ENCODE measurements around the gene SPN. TPM values are rescaled to one million over a fixed set of nuclear protein-coding genes. Genes with fewer than 3 reads are reported as not detected.
"Not testable (repeated sequence)": the region's sequence is repeated elsewhere in the genome, so short reads cannot be mapped to it uniquely, and the experiment has no call there.

The SPN gene
- total and polyA plus RNA-seq, 11 donors = 0.44 to 17.0 (median 1.3) TPM

DNA sequence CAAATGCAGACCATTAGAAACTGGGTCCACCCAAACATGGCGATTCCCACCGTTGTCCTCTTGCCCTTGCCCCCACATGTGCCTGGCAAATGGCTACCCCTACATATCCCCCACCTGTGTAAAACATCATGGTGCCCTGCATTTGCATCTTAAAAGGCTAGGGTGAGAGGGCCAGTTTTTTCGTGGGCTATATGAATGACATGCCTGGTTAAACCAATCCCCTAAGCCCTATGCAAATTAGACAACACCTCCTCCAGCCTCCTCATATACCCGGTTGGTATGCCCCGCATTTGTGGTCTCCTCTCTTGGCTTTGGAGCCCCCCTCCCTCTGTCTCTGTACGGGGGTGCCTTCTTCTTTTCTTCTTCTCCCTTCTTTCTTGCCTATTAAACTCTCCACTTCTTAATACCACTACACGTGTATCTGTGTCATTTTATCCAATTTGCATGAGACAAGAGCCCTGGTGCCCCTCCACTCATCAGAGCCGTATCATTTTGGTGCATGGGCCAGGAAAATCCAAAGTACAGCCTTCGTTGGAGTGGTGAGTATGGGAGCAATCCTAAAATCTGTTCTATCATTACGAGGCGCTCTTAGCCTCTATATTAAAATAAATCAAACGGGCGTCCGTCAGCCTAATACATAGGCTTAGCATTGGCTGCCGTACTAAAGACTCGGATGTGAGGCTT is 46.0 kb downstream of the SPN start:
- TF ChIP-seq POLR2A (IDR thresholded peaks at IDR 0.05) = no peak
- TF ChIP-seq, protein P1, sequence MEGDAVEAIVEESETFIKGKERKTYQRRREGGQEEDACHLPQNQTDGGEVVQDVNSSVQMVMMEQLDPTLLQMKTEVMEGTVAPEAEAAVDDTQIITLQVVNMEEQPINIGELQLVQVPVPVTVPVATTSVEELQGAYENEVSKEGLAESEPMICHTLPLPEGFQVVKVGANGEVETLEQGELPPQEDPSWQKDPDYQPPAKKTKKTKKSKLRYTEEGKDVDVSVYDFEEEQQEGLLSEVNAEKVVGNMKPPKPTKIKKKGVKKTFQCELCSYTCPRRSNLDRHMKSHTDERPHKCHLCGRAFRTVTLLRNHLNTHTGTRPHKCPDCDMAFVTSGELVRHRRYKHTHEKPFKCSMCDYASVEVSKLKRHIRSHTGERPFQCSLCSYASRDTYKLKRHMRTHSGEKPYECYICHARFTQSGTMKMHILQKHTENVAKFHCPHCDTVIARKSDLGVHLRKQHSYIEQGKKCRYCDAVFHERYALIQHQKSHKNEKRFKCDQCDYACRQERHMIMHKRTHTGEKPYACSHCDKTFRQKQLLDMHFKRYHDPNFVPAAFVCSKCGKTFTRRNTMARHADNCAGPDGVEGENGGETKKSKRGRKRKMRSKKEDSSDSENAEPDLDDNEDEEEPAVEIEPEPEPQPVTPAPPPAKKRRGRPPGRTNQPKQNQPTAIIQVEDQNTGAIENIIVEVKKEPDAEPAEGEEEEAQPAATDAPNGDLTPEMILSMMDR (IDR thresholded peaks at IDR 0.05) = no peak
- intact Hi-C loops (cut with DNase I) = loop anchor here in 2 of 10 donors (10.0 kb wide), 2 partner anchors 106 to 316 kb away; partner anchors contain the start of genes C16orf92 (in 1 of the 2), PAGR1 (in 1 of the 2) and PRRT2 (in 1 of the 2)
- Histone ChIP-seq H3K27ac (no peak overlapping the region), H3K4me1 (peaks cover 0 to 21% (median 0%) of the 10 kb centered on the region in 12 donors), H3K9me3 (no peaks in the 10 kb centered on the region), H3K4me3 (no peak overlapping the region), H3K27me3 (no peaks in the 10 kb centered on the region), H3K36me3 (no peaks in the 10 kb centered on the region)
- ATAC-seq = no peak
- WGBS, 4 donors = 51 to 75% (median 66%) methylated on average over 16 of the region's 16 CpGs
- DNase-seq = no peak

DNA sequence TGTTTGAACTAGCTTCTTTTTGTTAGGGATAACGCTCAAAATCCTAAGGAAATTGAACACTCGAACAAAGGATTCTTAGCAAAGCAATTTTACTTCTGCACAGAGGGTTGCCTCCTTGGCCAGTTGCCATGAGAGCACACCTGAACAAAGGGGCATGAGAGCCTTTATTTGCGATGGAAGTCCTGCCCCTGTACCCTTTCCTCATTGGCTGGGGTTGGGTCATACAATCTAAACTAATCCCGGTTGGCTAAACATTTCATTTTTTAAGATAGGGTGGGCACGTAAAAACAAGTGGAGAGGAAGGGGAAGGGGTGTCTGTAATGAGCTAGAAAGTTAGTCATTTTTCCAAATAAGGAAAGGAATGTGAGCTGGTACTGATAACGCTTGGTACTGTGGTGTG is 46.6 kb downstream of the SPN start:
- intact Hi-C loops (cut with DNase I) = loop anchor here in 2 of 10 donors (10.0 kb wide), 2 partner anchors 105 to 315 kb away; partner anchors contain the start of genes C16orf92 (in 1 of the 2), PAGR1 (in 1 of the 2) and PRRT2 (in 1 of the 2)
- WGBS, 4 donors = 48 to 79% (median 66%) methylated on average over 6 of the region's 6 CpGs

DNA sequence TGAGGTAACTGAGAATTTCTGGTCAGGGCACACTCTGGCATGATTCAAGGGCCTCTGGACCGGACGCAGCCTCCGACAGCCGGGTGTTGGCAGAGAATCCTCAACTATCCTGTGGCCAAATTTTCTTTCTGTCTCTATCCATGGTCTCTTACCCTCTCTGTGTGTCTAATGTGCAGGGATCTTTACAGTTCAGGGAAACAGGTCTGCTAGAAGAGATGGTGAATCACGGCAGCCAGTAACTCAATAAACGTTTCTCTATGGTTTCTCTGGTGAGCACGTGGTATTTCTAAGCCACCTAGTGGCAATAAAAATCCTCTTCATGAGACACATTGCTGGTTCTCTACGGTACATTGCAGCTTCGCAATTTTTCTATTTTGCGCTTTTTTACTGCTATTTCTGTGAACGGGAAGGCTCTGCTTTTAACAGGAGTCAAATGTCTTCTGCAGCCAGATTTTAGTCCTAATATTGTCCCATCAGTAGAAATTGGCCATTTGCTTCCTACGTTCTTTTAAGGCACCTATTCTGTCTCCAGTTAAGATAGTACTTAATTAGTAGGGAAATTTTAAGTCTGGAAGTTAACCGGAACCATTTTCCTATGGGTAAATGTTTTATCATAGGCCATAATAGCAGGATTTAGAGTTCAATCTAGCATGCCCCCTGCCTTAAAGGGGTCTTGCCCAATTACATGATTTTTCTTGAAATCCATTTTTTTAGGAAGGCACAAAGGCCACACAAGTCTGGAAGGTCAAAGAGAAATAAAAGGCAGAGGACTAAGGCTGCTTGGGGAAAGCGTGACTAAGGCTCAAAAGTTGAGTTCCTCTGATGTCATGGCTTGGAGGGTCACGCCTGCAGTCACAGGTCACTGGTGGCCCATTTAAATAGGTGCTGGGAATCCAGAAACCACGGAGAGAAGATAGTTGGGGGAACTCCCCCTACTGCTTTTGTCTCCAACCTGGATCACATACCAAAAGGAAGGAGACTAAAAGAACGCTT is 47.5 kb downstream of the SPN start:
- peak in 3 of 4 donors; percentile 73 to 87 (median 82) for ATAC-seq
- Histone ChIP-seq H3K4me3 (no peak overlapping the region), H3K4me1 (peaks cover 0 to 21% (median 0%) of the 10 kb centered on the region in 12 donors), H3K27me3 (no peaks in the 10 kb centered on the region), H3K36me3 (no peaks in the 10 kb centered on the region), H3K27ac (no peak overlapping the region), H3K9me3 (no peaks in the 10 kb centered on the region)
- intact Hi-C loops (cut with DNase I) = no loop called here
- DNase-seq = no peak
- WGBS, 4 donors = 43 to 48% (median 45%) methylated on average over 17 of the region's 17 CpGs
- no peak for TF ChIP-seq POLR2A (IDR thresholded peaks at IDR 0.05)
- TF ChIP-seq, protein P1 (IDR thresholded peaks at IDR 0.05) = peak; percentile 41 to 66 (median 54)

More for the DNA sequence above, 46.6 kb downstream of the SPN start:
- ATAC-seq, H3K4me3 ChIP-seq, H3K36me3 ChIP-seq, H3K9me3 ChIP-seq, DNase-seq, H3K27me3 ChIP-seq, H3K27ac ChIP-seq: not testable (repeated sequence)
- H3K4me1 ChIP-seq = peaks cover 0 to 21% (median 0%) of the 10 kb centered on the region in 12 donors

DNA sequence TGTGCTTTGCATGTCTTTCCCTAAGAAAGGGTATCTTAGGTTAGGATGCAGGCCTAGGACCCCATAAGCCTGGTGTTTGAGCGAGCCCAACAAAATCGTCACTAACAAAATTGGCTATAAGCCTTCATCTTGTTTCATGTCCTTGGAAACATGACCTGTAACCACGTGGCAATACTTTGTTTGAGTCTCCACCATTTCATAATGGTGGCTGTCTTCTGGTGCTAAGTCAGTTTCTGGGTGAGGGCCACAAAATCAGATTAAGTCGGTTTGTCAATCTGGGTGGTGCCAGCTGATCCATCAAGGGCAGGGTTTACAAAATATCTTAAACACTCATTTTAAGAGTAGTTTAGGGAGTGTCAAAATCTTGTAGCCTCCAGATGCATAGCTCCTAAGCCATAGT is 49.8 kb downstream of the SPN start:
- Histone ChIP-seq H3K27ac (no peak overlapping the region), H3K9me3 (no peaks in the 10 kb centered on the region), H3K27me3 (no peaks in the 10 kb centered on the region), H3K4me1 (peaks cover 0 to 21% (median 0%) of the 10 kb centered on the region in 12 donors), H3K36me3 (no peaks in the 10 kb centered on the region), H3K4me3 (no peak overlapping the region)
- TF ChIP-seq POLR2A (IDR thresholded peaks at IDR 0.05) = no peak
- TF ChIP-seq, protein P1 (IDR thresholded peaks at IDR 0.05) = no peak
- WGBS, 4 donors = 57 to 89% (median 70%) methylated on average over 4 of the region's 4 CpGs
- DNase-seq (no peak), ATAC-seq (no peak)
- intact Hi-C loops (cut with DNase I) = no loop called here
